NCI-H69 (cell line): ENCODE results near the gene RNF212.
A peak's percentile ranks its signal among the peaks of the same experiment; 100 is the strongest.

Source experiments
- DNase-seq: peaks from one replicate; lab custom pipeline; 2025; lab: John Stamatoyannopoulos, UW

Gene RNF212

DNA sequence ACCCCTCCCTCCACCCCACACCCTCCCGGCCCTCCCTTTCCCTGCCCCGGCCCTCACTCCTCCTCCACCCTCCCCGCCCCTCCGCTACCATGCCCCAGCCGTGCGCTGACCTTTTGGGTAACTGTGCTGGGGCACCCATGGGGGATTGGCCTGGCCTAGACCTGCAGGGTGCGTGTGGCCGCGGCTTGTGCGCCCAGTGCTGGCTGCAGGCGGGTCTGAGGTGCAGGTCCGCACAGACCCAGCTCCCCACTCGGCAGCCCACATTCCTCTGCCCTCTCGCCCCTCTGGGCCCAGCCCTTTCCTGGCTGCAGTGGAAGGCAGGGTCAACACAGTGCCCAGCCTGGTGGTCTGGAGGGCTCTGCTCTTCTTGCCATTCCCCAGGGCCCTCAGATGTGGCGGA lies 77.3 kb downstream of the RNF212 start:
- no peak for DNase-seq

GRCh38 chr4:1035510-1035909 lies 77.9 kb downstream of the RNF212 start:
- DNase-seq = no peak

- no peak for DNase-seq
Observed at GRCh38 chr4:1033840-1034551, 79.4 kb downstream of the RNF212 start.

DNA sequence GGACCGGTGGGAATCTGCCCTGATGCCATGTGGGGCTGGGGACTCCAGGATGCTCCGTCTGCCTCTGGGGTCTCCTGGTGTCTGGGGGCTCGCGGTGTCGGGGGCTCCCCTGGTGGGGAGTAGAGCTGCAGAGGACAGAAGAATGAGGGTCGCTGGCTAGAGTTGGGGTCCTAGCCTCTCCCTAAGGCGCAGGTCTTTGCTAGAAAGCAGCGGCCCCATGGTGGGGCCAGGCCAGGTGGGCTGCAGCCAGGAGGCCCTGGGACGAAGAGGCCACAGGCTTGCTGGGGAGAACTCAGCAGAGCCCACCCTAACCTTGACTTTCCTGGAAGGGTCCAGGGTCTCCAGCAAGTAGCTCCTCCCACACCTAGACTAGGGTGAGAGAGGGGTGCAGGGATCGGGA lies 80.5 kb downstream of the RNF212 start:
- DNase-seq = no peak

- peak; percentile 25 for DNase-seq
Observed at GRCh38 chr4:1031956-1032795, 81.2 kb downstream of the RNF212 start.

- DNase-seq = no peak
Observed at GRCh38 chr4:1031346-1031745, 82.0 kb downstream of the RNF212 start.

DNA sequence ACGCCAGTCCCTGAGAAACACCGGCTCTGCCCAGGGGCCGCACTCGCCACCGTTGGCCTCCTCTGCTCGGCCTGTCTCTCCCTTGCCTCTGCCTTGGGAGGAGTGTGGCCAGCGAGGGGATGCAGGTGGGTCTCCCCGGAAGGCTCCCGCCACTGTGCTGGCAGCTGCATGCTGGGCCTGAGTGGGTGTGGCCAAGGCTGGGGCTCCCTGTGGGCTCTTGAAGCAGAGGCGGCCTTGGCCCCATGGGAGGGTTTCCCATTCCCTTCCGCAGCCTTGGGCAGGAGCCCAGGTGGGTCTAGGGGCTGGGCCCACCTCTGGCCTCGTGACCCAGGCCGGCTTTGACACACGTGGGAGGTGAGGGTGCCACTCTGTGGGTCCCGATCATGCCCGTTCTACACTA lies 82.8 kb downstream of the RNF212 start:
- peak; percentile 8 for DNase-seq

DNA sequence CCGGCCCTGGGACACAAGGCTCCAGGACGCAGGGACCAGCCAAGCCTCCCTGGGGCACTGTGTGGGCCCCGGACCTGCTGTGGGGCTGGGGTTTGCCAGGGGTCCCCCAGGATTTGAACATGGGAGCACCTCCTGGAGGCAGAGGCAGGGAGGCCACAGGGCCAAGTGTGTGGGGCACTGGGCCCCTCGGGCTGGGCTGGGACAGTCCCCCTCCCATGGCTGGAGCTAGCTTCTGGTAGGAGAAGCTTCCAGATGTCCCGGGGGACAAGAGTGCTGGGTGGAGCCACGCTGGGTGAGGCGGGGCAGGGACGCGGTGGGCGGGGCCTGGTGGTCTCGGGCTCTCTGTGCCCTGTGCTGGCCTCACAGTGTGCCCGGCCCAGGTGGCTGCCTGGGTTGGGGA lies 83.3 kb downstream of the RNF212 start:
- DNase-seq = no peak

DNA sequence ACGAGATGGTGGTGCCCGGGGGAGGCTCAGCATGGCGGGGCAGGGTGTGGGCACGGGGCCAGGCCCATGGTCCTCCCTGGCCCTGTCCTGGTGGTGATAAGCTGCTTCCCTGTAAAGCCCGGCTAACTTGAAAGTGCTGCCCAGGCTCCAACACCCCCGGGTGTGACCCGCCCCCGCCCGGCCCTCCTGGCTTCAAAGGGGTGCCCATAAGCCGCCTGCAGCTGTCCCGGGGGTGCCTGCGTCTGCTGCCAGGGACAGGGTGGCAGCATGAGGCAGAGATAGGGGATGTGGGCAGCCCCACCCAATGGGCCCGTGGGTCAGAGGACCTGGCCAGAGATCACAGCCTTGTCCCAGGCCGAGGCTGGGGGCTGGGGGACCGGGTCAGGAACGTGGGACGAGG lies 83.8 kb downstream of the RNF212 start:
- no peak for DNase-seq

DNA sequence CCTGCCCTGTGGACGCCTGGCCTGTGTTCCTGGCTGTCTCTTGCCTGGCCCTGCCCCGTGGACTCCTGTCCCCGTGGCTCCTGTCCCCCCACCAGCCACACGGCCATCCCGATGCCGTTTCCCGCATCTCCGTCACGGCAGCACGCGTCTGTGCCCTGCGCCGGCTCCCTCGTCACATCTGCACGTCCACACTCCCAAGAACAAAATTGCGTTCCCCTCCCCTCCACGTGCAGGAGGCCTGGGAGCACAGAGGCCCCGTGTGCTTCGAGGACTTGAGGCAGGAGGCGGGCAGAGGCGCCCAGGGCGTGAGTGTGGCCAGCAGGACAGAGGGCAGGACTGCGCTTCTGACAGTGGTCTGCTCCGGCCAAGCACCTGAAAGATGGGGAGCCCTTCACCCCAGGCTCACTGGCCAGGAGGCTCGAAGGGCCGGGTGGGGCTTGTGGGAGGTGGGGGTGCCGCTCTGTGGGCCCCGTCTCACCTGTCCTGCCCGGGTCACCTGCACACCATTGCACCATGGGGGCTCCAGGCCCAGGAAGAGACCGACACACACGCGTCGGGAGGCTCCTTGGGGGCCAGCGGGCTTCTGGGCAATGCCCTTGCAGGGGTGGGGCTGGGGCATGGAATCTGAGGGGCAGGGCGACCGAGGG lies 84.7 kb downstream of the RNF212 start:
- no peak for DNase-seq

GRCh38 chr4:1027915-1028238 lies 85.5 kb downstream of the RNF212 start:
- no peak for DNase-seq

DNA sequence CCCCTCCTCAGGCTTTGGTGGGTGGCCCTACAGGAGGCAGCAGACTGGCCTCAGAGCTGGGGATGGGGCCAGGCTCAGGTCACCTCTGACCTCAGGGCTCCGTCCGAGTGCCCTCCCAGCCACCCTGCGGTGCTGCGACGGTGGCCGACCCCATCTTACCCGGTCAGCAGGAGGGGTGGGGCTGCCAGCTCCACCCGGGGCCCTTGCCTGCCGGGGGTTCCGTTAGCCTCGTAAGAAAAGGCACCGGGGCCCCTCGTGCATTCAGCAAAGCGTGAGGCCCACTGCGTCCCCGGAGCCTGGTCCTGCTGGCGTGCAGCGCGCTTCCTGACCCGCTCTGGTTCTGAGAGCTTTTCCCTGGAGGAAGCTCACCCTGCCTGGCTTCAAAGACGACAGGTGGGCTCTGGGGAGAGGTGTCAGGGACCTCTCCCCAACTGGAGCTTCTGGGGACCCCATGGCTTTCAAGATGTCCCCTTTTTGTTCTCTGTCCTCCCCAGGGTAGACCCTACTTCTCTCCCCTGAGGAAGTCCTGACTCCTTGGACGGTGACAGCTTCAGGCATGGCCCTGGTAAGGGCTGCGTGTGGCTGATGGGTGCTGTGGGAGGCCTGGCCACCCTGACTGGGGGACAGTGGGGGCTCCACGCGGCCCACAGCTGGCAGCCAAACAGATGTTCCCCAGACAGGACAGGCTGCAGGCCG lies 86.0 kb downstream of the RNF212 start:
- no peak for DNase-seq

- peak; percentile 4 for DNase-seq
Observed at GRCh38 chr4:1026115-1026514, 87.2 kb downstream of the RNF212 start.

GRCh38 chr4:1024882-1025545 lies 88.3 kb downstream of the RNF212 start:
- DNase-seq = no peak

GRCh38 chr4:1023895-1024740 lies 89.2 kb downstream of the RNF212 start:
- no peak for DNase-seq

GRCh38 chr4:1023075-1023640 lies 90.2 kb downstream of the RNF212 start:
- no peak for DNase-seq

DNA sequence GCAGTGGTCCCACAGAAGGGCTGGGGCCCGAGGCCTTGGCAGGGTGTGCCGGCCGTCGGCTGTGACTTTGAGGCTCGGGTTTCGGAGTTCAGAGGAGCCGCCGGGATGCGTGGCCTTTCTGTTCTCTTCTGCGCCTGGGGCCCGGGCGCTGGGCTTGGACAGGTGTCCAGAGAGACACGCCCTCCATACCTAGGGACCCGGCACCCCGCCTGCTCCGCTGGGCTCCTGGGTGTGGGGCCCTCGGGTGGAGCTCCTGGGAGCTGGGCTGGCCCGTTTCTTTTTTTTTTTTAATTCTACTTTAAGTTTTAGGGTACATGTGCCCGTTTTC lies 90.7 kb downstream of the RNF212 start:
- no peak for DNase-seq

- no peak for DNase-seq
Observed at GRCh38 chr4:1022051-1022738, 91.2 kb downstream of the RNF212 start.
